RWPE2 (cell line): ENCODE measurements around the gene FBXL12.

ENCODE experiments used
- ATAC-seq: fragments of 200-7000 bp; cut with Tn5 transposase; 3 replicates; pipeline ENCODE4 v1.9.1; 2021; ENCODE audit warnings: low read depth
- DNase-seq: peaks from one replicate; pipeline ENCODE4 v3.0.0-alpha.2; 2020; ENCODE audit warnings: low spot score
- H3K27ac ChIP-seq: fragments of 450-650 bp; 2 replicates; pipeline ENCODE4 v1.5.1; 2017; ENCODE audit warnings: mild to moderate bottlenecking; ENCODE audit not compliant: poor library complexity, severe bottlenecking
- H3K27me3 ChIP-seq: fragments of 250-450 bp; sonication (Bioruptor Pico); 2 replicates; pipeline ENCODE4 v1.5.1; 2021; ENCODE audit warnings: mild to moderate bottlenecking, moderate library complexity; ENCODE audit not compliant: insufficient read depth, poor library complexity, severe bottlenecking
- H3K36me3 ChIP-seq: fragments of 250-450 bp; sonication (Bioruptor Pico); 2 replicates; pipeline ENCODE4 v1.5.1; 2020; ENCODE audit warnings: low read depth, mild to moderate bottlenecking, moderate library complexity
- H3K4me1 ChIP-seq: fragments of 250-450 bp; sonication (Bioruptor Pico); 2 replicates; pipeline ENCODE4 v1.5.1; 2021; ENCODE audit warnings: mild to moderate bottlenecking, moderate library complexity; ENCODE audit not compliant: insufficient read depth, poor library complexity, severe bottlenecking
- H3K4me3 ChIP-seq: fragments of 250-450 bp; sonication (Bioruptor Pico); 2 replicates; pipeline ENCODE4 v1.5.1; 2021; ENCODE audit warnings: mild to moderate bottlenecking, moderate library complexity; ENCODE audit not compliant: severe bottlenecking
- H3K9me3 ChIP-seq: fragments of 250-450 bp; sonication (Bioruptor Pico); 2 replicates; pipeline ENCODE4 v1.5.1; 2021; ENCODE audit warnings: mild to moderate bottlenecking, moderate library complexity; ENCODE audit not compliant: severe bottlenecking
- TF ChIP-seq, protein P1 (sequence below): fragments of 450-650 bp; IDR thresholded peaks from one replicate; pipeline ENCODE4 v1.5.1; 2017; ENCODE audit warnings: mild to moderate bottlenecking, moderate library complexity; ENCODE audit not compliant: poor library complexity, severe bottlenecking

The FBXL12 gene

DNA sequence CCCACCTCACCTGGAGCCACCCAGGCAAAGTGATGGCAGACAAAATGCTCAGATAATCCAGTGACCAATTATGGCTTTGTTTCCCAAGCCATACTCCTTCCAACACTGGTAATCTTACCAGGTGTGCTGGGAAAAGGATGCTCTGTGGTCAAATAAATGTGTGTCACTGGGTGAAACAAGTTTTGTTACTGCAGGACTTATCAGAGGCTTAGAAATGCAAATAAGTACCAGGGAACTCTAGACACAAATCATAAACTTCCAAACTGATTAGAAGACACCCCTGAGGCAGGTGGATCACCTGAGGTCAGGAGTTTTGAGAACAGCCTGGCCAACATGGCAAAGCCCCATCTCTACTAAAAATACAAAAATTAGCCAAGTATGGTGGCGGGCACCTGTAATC lies 42.6 kb upstream of the FBXL12 start:
- Histone ChIP-seq H3K4me3 (no peak overlapping the region), H3K27me3 (no peaks in the 10 kb centered on the region), H3K9me3 (no peaks in the 10 kb centered on the region), H3K4me1 (no peaks in the 10 kb centered on the region), H3K36me3 (no peaks in the 10 kb centered on the region), H3K27ac (no peak overlapping the region)
- ATAC-seq, result no peak
- no peak for DNase-seq
- TF ChIP-seq, protein P1, sequence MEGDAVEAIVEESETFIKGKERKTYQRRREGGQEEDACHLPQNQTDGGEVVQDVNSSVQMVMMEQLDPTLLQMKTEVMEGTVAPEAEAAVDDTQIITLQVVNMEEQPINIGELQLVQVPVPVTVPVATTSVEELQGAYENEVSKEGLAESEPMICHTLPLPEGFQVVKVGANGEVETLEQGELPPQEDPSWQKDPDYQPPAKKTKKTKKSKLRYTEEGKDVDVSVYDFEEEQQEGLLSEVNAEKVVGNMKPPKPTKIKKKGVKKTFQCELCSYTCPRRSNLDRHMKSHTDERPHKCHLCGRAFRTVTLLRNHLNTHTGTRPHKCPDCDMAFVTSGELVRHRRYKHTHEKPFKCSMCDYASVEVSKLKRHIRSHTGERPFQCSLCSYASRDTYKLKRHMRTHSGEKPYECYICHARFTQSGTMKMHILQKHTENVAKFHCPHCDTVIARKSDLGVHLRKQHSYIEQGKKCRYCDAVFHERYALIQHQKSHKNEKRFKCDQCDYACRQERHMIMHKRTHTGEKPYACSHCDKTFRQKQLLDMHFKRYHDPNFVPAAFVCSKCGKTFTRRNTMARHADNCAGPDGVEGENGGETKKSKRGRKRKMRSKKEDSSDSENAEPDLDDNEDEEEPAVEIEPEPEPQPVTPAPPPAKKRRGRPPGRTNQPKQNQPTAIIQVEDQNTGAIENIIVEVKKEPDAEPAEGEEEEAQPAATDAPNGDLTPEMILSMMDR, result no peak

GRCh38 chr19:9860407-9860806 lies 41.5 kb upstream of the FBXL12 start:
- ATAC-seq, result no peak
- Histone ChIP-seq H3K27me3 (no peaks in the 10 kb centered on the region), H3K9me3 (no peaks in the 10 kb centered on the region), H3K27ac (no peak overlapping the region), H3K4me1 (no peaks in the 10 kb centered on the region), H3K36me3 (no peaks in the 10 kb centered on the region), H3K4me3 (no peak overlapping the region)
- no peak for DNase-seq
- TF ChIP-seq, protein P1, result no peak

GRCh38 chr19:9858766-9859165 lies 39.9 kb upstream of the FBXL12 start:
- no peaks in the 10 kb centered on the region for H3K27me3 ChIP-seq
- H3K4me1 ChIP-seq, result no peaks in the 10 kb centered on the region
- no peaks in the 10 kb centered on the region for H3K36me3 ChIP-seq
- ATAC-seq, result no peak
- TF ChIP-seq, protein P1, result no peak
- H3K4me3 ChIP-seq, result no peak overlapping the region
- no peaks in the 10 kb centered on the region for H3K9me3 ChIP-seq
- no peak for DNase-seq
- H3K27ac ChIP-seq, result no peak overlapping the region

GRCh38 chr19:9857920-9858746 lies 39.3 kb upstream of the FBXL12 start:
- DNase-seq (no peak), ATAC-seq (peak; percentile 35; the same call in 1 of the 3 replicates)
- Histone ChIP-seq H3K9me3 (no peaks in the 10 kb centered on the region), H3K36me3 (no peaks in the 10 kb centered on the region), H3K4me3 (no peak overlapping the region), H3K27me3 (no peaks in the 10 kb centered on the region), H3K27ac (no peak overlapping the region), H3K4me1 (no peaks in the 10 kb centered on the region)
- TF ChIP-seq, protein P1, result no peak

GRCh38 chr19:9857076-9857721 lies 38.3 kb upstream of the FBXL12 start:
- no peaks in the 10 kb centered on the region for H3K36me3 ChIP-seq
- TF ChIP-seq, protein P1, result no peak
- DNase-seq (no peak), ATAC-seq (no peak)
- no peaks in the 10 kb centered on the region for H3K27me3 ChIP-seq
- no peaks in the 10 kb centered on the region for H3K9me3 ChIP-seq
- no peaks in the 10 kb centered on the region for H3K4me1 ChIP-seq
- no peak overlapping the region for H3K4me3 ChIP-seq
- H3K27ac ChIP-seq, result no peak overlapping the region
